Measurements from ENCODE around the gene PTPRC. TPM values are rescaled to one million over a fixed set of nuclear protein-coding genes. Genes with fewer than 3 reads are reported as not detected.

The PTPRC gene
- total RNA-seq, 1 experiment from 2014 or later = not detected

DNA sequence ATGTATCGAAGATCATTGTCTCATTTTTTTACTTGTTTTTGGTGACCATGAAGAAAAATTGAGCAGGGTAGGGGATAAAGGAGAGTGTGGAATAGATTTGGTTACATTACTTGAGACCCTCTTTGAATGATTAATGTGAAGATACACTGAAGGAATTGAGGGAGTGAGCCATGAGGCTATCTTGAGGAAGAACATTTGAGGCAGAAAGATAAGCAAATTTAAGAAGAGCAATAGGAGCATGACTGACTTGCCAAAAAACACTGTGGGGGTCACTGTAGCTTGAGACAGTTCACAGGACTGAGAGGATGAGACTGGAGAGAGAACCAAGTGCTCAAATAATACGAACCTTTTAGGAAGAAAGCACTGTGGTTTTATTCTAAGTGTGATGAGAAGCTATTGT lies 43.1 kb upstream of the PTPRC start:
- Histone ChIP-seq H3K27ac (ENCODE audit: low read depth, low read length, poor library complexity, severe bottlenecking) (no peak overlapping the region), H3K9me3 (ENCODE audit: low read depth, low read length, poor library complexity, severe bottlenecking) (no peaks in the 10 kb centered on the region), H3K4me1 (ENCODE audit: insufficient read depth, low read length, poor library complexity, severe bottlenecking) (no peaks in the 10 kb centered on the region), H3K36me3 (ENCODE audit: insufficient read depth, low read length, poor library complexity, severe bottlenecking) (no peaks in the 10 kb centered on the region), H3K27me3 (replicated peaks; ENCODE audit: insufficient read depth, low read depth, low read length, poor library complexity) (no peaks in the 10 kb centered on the region), H3K4me3 (ENCODE audit: low read depth, low read length, poor library complexity, severe bottlenecking) (no peak overlapping the region)
- ChIA-PET CTCF (no interaction called here), POLR2A (ENCODE audit: low non-redundant PET) (no interaction called here)
- intact Hi-C loops (cut with micrococcal nuclease; ENCODE audit: unreplicated experiment) = no loop called here
- no TSS peak for BruUV-seq (replicated peaks)
- no peak for TF ChIP-seq EZH2 (IDR thresholded peaks at IDR 0.05; ENCODE audit: borderline replicate concordance, low read depth, low read length, poor library complexity, severe bottlenecking)
- TF ChIP-seq, protein P1, sequence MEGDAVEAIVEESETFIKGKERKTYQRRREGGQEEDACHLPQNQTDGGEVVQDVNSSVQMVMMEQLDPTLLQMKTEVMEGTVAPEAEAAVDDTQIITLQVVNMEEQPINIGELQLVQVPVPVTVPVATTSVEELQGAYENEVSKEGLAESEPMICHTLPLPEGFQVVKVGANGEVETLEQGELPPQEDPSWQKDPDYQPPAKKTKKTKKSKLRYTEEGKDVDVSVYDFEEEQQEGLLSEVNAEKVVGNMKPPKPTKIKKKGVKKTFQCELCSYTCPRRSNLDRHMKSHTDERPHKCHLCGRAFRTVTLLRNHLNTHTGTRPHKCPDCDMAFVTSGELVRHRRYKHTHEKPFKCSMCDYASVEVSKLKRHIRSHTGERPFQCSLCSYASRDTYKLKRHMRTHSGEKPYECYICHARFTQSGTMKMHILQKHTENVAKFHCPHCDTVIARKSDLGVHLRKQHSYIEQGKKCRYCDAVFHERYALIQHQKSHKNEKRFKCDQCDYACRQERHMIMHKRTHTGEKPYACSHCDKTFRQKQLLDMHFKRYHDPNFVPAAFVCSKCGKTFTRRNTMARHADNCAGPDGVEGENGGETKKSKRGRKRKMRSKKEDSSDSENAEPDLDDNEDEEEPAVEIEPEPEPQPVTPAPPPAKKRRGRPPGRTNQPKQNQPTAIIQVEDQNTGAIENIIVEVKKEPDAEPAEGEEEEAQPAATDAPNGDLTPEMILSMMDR (conservative IDR thresholded peaks at IDR 0.05; ENCODE audit: low read depth, low read length) = no peak
- DNase-seq (ENCODE audit: low spot score) = no peak

DNA sequence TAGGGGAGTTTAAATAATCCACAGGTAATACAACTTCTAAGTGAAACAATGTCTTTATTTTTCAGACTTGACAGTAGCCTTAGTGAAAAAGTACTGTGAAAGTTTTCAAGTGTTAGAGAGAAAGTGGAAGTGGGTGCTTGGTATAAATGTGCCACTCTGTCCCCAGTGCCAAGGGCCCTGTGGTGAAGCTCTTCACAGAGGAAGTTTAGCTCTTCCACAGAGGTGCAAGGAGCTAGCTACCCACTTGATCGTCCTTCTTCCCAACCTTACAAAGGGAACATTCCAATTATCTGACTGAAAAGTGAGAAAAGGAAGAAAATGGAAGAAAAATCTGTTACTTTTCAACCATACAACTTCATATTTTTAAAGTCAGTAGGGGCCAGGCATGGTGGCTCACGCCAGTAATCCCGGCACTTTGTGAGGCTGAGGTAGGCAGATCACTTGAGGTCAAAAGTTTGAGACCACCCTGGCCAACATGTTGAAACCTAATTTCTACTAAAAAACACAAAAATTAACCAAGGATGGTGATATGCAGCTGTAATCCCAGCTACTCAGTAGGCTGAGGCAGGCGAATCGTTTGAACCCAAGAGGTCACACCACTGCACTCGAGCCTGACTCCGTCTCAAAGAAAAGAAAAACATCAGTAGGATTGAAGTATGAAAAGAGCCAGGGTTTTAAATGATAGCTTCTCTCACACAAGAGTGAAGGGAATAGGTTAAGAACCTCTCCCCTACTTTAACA lies 41.0 kb upstream of the PTPRC start:
- ChIA-PET POLR2A (ENCODE audit: low non-redundant PET) (no interaction called here), CTCF (no interaction called here)
- Histone ChIP-seq H3K4me1 (ENCODE audit: insufficient read depth, low read length, poor library complexity, severe bottlenecking) (no peaks in the 10 kb centered on the region), H3K36me3 (ENCODE audit: insufficient read depth, low read length, poor library complexity, severe bottlenecking) (no peaks in the 10 kb centered on the region), H3K27ac (ENCODE audit: low read depth, low read length, poor library complexity, severe bottlenecking) (no peak overlapping the region), H3K27me3 (replicated peaks; ENCODE audit: insufficient read depth, low read depth, low read length, poor library complexity) (no peaks in the 10 kb centered on the region), H3K4me3 (ENCODE audit: low read depth, low read length, poor library complexity, severe bottlenecking) (no peak overlapping the region), H3K9me3 (ENCODE audit: low read depth, low read length, poor library complexity, severe bottlenecking) (no peaks in the 10 kb centered on the region)
- TF ChIP-seq EZH2 (IDR thresholded peaks at IDR 0.05; ENCODE audit: borderline replicate concordance, low read depth, low read length, poor library complexity, severe bottlenecking) = no peak
- TF ChIP-seq, protein P1 (conservative IDR thresholded peaks at IDR 0.05; ENCODE audit: low read depth, low read length) = no peak
- no peak for DNase-seq (ENCODE audit: low spot score)
- BruUV-seq (replicated peaks) = no TSS peak
- intact Hi-C loops (cut with micrococcal nuclease; ENCODE audit: unreplicated experiment) = no loop called here

DNA sequence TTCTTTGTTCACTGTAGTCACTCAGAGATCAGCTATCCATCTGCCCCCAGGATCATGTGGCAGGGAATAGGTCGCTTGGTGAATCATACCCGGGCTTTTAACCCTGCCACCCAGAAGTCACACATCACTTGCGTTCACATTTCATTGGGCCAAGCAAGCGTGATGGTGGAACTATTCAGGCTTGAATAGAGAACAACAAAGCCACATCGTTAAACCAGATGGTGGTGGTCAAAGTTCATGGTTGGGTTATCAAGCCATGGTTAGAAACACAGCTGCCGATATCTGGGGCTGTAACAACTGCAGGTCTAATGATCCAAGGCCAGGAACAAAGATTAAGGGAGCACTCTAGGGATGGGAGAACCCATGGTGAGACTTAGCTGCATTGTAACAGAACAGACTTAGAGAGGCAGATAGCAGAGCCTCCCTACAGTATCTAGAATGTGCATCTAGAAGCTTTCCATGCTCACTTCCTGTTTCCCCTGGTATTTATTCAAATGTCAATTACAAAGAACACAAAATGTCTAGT lies 40.0 kb upstream of the PTPRC start:
- Histone ChIP-seq H3K27me3 (replicated peaks; ENCODE audit: insufficient read depth, low read depth, low read length, poor library complexity) (no peaks in the 10 kb centered on the region), H3K4me1 (ENCODE audit: insufficient read depth, low read length, poor library complexity, severe bottlenecking) (no peaks in the 10 kb centered on the region), H3K9me3 (ENCODE audit: low read depth, low read length, poor library complexity, severe bottlenecking) (no peaks in the 10 kb centered on the region), H3K36me3 (ENCODE audit: insufficient read depth, low read length, poor library complexity, severe bottlenecking) (no peaks in the 10 kb centered on the region), H3K4me3 (ENCODE audit: low read depth, low read length, poor library complexity, severe bottlenecking) (no peak overlapping the region), H3K27ac (ENCODE audit: low read depth, low read length, poor library complexity, severe bottlenecking) (no peak overlapping the region)
- no peak for TF ChIP-seq EZH2 (IDR thresholded peaks at IDR 0.05; ENCODE audit: borderline replicate concordance, low read depth, low read length, poor library complexity, severe bottlenecking)
- TF ChIP-seq, protein P1 (conservative IDR thresholded peaks at IDR 0.05; ENCODE audit: low read depth, low read length) = no peak
- CTCF ChIA-PET = no interaction called here
- intact Hi-C loops (cut with micrococcal nuclease; ENCODE audit: unreplicated experiment) = no loop called here
- no peak for DNase-seq (ENCODE audit: low spot score)
- no TSS peak for BruUV-seq (replicated peaks)
- POLR2A ChIA-PET (ENCODE audit: low non-redundant PET) = no interaction called here

Measured in A673 (cell line).